Measurements from ENCODE around the gene ARHGAP24. TPM values are rescaled to one million over a fixed set of nuclear protein-coding genes. Genes with fewer than 3 reads are reported as not detected.

Gene ARHGAP24
- total and polyA plus RNA-seq, 4 donors = 1.8 to 15.2 (median 3.3) TPM

DNA sequence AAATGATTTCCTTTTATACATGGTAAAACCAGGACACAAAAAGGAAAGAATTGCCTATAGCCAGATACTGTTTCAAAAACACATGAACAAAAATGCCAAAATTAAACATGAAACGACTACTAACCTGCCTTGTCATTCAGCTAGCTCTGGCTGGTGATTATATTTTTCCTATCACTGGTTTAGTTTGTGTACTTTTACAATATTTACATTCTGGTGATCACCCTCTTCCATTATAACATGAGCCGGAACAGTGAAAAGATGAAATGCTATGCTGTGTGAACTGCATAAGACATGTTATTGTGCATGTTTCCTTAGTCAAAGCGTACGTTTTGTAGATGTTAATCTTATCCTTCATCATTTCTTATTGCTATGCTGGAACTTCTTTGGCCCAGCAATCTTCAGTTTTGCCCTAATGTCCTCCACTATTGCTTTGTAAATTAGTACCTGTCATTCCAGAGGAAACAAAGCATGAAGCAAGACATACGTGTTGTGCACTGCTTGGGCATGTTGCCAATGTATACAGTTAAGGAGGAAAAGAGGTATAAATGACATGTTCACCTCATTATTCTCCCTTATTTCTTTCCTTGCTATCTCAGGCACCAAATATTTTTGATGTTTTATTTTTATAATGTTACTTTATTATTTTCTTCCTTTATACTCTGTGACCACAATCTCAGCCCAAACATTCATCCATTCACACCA, 386.3 kb downstream of the ARHGAP24 start:
- H3K4me3 ChIP-seq (ENCODE audit: low read depth in 1 of 3, low read length in 3 of 3) = no peak overlapping the region
- 62% methylated on average over 5 of the region's 5 CpGs for WGBS
- no peak overlapping the region for H3K9ac ChIP-seq (ENCODE audit: low read depth in 1 of 2, low read length in 2 of 2)
- H3K36me3 ChIP-seq (ENCODE audit: control insufficient read depth in 4 of 4, insufficient read depth in 3 of 4, low read depth in 1 of 4, low read length in 3 of 4) = no peaks in the 10 kb centered on the region
- no peak for DNase-seq (ENCODE audit: low spot score)
- no peaks in the 10 kb centered on the region for H3K4me1 ChIP-seq (ENCODE audit: control insufficient read depth in 4 of 4, insufficient read depth in 4 of 4, low read length in 3 of 4)
- H3K27ac ChIP-seq (ENCODE audit: low read depth in 1 of 2, low read length in 2 of 2) = no peak overlapping the region
- H3K9me3 ChIP-seq (ENCODE audit: control insufficient read depth in 4 of 4, low read length in 3 of 4) = no peaks in the 10 kb centered on the region
- TF ChIP-seq FOXA1 (IDR thresholded peaks at IDR 0.05) (no peak), SP1 (IDR thresholded peaks at IDR 0.05) (no peak), HNF4G (IDR thresholded peaks at IDR 0.05) (no peak), EGR1 (IDR thresholded peaks at IDR 0.05; ENCODE audit: low read depth in 2 of 2) (no peak), FOXA2 (IDR thresholded peaks at IDR 0.05) (no peak), GABPA (IDR thresholded peaks at IDR 0.05 in 1 of 2, conservative IDR thresholded peaks at IDR 0.05 in 1 of 2) (no peak), JUND (IDR thresholded peaks at IDR 0.05) (no peak), RXRA (IDR thresholded peaks at IDR 0.05) (no peak)
- TF ChIP-seq, protein P1, sequence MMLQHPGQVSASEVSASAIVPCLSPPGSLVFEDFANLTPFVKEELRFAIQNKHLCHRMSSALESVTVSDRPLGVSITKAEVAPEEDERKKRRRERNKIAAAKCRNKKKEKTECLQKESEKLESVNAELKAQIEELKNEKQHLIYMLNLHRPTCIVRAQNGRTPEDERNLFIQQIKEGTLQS (IDR thresholded peaks at IDR 0.05) = no peak
- TF ChIP-seq, protein P2, sequence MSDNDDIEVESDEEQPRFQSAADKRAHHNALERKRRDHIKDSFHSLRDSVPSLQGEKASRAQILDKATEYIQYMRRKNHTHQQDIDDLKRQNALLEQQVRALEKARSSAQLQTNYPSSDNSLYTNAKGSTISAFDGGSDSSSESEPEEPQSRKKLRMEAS (IDR thresholded peaks at IDR 0.05) = no peak
- TF ChIP-seq, protein P3, sequence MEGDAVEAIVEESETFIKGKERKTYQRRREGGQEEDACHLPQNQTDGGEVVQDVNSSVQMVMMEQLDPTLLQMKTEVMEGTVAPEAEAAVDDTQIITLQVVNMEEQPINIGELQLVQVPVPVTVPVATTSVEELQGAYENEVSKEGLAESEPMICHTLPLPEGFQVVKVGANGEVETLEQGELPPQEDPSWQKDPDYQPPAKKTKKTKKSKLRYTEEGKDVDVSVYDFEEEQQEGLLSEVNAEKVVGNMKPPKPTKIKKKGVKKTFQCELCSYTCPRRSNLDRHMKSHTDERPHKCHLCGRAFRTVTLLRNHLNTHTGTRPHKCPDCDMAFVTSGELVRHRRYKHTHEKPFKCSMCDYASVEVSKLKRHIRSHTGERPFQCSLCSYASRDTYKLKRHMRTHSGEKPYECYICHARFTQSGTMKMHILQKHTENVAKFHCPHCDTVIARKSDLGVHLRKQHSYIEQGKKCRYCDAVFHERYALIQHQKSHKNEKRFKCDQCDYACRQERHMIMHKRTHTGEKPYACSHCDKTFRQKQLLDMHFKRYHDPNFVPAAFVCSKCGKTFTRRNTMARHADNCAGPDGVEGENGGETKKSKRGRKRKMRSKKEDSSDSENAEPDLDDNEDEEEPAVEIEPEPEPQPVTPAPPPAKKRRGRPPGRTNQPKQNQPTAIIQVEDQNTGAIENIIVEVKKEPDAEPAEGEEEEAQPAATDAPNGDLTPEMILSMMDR (IDR thresholded peaks at IDR 0.05; ENCODE audit: low read depth, low read length, missing input control) = no peak
- H3K27me3 ChIP-seq (ENCODE audit: control insufficient read depth in 4 of 4, insufficient read depth in 4 of 4, low read length in 3 of 4) = no peaks in the 10 kb centered on the region

DNA sequence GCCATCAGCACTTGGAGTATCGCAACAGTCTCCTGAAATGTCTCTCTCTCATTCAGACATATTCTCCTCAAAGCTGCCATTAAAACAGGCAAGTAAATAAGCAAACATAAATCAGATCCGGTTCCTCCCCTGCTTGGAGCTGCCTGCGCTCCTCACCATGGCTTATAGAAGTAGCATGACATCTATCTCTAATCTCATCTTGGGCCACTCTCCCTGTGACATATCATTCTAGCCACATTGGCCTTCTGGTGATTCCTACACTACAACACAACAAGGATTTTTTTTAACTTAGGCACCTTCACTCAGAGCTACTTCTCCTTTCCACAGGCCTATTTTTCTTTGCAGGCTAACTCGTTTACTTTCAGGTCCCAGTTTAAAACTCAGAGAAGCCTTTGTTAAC, 387.9 kb downstream of the ARHGAP24 start:
- TF ChIP-seq, protein P1 (IDR thresholded peaks at IDR 0.05) = no peak
- TF ChIP-seq JUND (IDR thresholded peaks at IDR 0.05) = no peak
- no peak for TF ChIP-seq HNF4G (IDR thresholded peaks at IDR 0.05)
- no peak for TF ChIP-seq FOXA2 (IDR thresholded peaks at IDR 0.05)
- TF ChIP-seq, protein P2 (IDR thresholded peaks at IDR 0.05) = no peak
- TF ChIP-seq, protein P3 (IDR thresholded peaks at IDR 0.05; ENCODE audit: low read depth, low read length, missing input control) = no peak
- TF ChIP-seq EGR1 (IDR thresholded peaks at IDR 0.05; ENCODE audit: low read depth in 2 of 2) = no peak
- TF ChIP-seq YY1 (IDR thresholded peaks at IDR 0.05) = no peak
- no peak for TF ChIP-seq SP1 (IDR thresholded peaks at IDR 0.05)
- H3K9ac ChIP-seq (ENCODE audit: low read depth in 1 of 2, low read length in 2 of 2) = no peak overlapping the region
- no peak overlapping the region for H3K4me3 ChIP-seq (ENCODE audit: low read depth in 1 of 3, low read length in 3 of 3)
- H3K27ac ChIP-seq (ENCODE audit: low read depth in 1 of 2, low read length in 2 of 2) = no peak overlapping the region
- no peaks in the 10 kb centered on the region for H3K36me3 ChIP-seq (ENCODE audit: control insufficient read depth in 4 of 4, insufficient read depth in 3 of 4, low read depth in 1 of 4, low read length in 3 of 4)
- no peak for DNase-seq (ENCODE audit: low spot score)
- H3K9me3 ChIP-seq (ENCODE audit: control insufficient read depth in 4 of 4, low read length in 3 of 4) = no peaks in the 10 kb centered on the region
- H3K4me1 ChIP-seq (ENCODE audit: control insufficient read depth in 4 of 4, insufficient read depth in 4 of 4, low read length in 3 of 4) = no peaks in the 10 kb centered on the region
- no peaks in the 10 kb centered on the region for H3K27me3 ChIP-seq (ENCODE audit: control insufficient read depth in 4 of 4, insufficient read depth in 4 of 4, low read length in 3 of 4)
- 66% methylated on average over 4 of the region's 4 CpGs for WGBS

Data from liver (tissue), 9 donors.